Psoas muscle (tissue), 8 donors: ENCODE data around the gene MYMX. TPM values are rescaled to one million over a fixed set of nuclear protein-coding genes. Genes with fewer than 3 reads are reported as not detected.

Experiments used
- ATAC-seq, 4 donors: fragments of 200-7000 bp; cut with Tn5 transposase; one replicate each; pipeline ENCODE4 v1.9.1; 2020; ENCODE audit warnings: moderate library complexity in 3 of 4, mild to moderate bottlenecking in 2 of 4
- DNase-seq, 2 donors: peaks; one replicate each; pipeline ENCODE4 v3.0.0-alpha.2; 2020
- H3K27ac ChIP-seq: fragments of 200-600 bp; one replicate; pipeline ENCODE4 v1.8.0; 2022
- H3K27me3 ChIP-seq, 3 donors: fragments of 200-600 bp in 1 of 3; one replicate each; pipeline versions ENCODE4 v1.6.1 to v1.8.0; 2013 to 2022; ENCODE audit warnings: low read length in 2 of 3, mild to moderate bottlenecking in 2 of 3, moderate library complexity in 1 of 3; ENCODE audit not compliant: insufficient read depth in 3 of 3
- H3K36me3 ChIP-seq, 2 donors: fragments of 200-600 bp in 1 of 2; one replicate each; pipeline versions ENCODE4 v1.6.1 to v1.8.0; 2013 to 2022; ENCODE audit warnings: low read depth in 1 of 2, mild to moderate bottlenecking in 1 of 2, moderate library complexity in 1 of 2; ENCODE audit not compliant: insufficient read depth in 1 of 2
- H3K4me1 ChIP-seq: fragments of 200-600 bp; one replicate; pipeline ENCODE4 v1.8.0; 2022
- H3K4me3 ChIP-seq: fragments of 200-600 bp; one replicate; pipeline ENCODE4 v1.8.0; 2022; ENCODE audit warnings: mild to moderate bottlenecking
- H3K9me3 ChIP-seq: fragments of 200-600 bp; one replicate; pipeline ENCODE4 v1.8.0; 2022
- WGBS, 3 donors: extraction: QIAGEN DNeasy Blood & Tissue Kit; methylation state at CpG; one replicate each; pipeline versions ENCODE4 v1.1.6 to v1.1.7; 2013; 5-methylcytosine and 5-hydroxymethylcytosine counted together
- intact Hi-C, 2 donors: fragments of 100-400 bp; cut with DNase I; formaldehyde crosslinking; loops; one replicate each; pipeline versions ENCODE4 v1.11.0 to v1.14.2; 2022
- polyA plus RNA-seq, 3 donors: library from polyadenylated mRNA; stranded (reverse); fragments of 200-250 nt; gene quantifications; one replicate each; pipeline ENCODE4 v1.2.3, GENCODE V29; 2013
- total RNA-seq, 4 donors: library from RNA; stranded (reverse); fragmentation: NEBNext Ultra II Directional in 2 of 4; extraction: Animal tissue kit (Norgen Biotek cat#: 25700) in 2 of 4; gene quantifications; one replicate each; pipeline versions ENCODE4 v1.2.1 to v1.2.4, GENCODE V29; 2021 to 2023
- TF ChIP-seq, protein P1 (sequence below): fragments of 200-600 bp; IDR thresholded peaks from one replicate; pipeline ENCODE4 v1.8.0; 2022; ENCODE audit warnings: antibody characterized with exemption
- donor health status: healthy with polysubstance abuse.
- donor health status: DM: no; HTN: no; CAD: no; lungs with moderate emphysema.
- donor health status: Bipolar disorder and iron deficiency.
- donor health status: healthy.
- donor health status: DM: yes; HTN: yes; CAD: no.
- donor health status: DM: no; HTN: no; CAD: no.
- donor health status: DM: no; HTN: no; CAD: no.
- donor health status: DM: yes; HTN: yes; CAD: no.

MYMX gene
- total and polyA plus RNA-seq, 7 donors = 0.09 to 0.61 (median 0.36) TPM; not detected in 2

DNA sequence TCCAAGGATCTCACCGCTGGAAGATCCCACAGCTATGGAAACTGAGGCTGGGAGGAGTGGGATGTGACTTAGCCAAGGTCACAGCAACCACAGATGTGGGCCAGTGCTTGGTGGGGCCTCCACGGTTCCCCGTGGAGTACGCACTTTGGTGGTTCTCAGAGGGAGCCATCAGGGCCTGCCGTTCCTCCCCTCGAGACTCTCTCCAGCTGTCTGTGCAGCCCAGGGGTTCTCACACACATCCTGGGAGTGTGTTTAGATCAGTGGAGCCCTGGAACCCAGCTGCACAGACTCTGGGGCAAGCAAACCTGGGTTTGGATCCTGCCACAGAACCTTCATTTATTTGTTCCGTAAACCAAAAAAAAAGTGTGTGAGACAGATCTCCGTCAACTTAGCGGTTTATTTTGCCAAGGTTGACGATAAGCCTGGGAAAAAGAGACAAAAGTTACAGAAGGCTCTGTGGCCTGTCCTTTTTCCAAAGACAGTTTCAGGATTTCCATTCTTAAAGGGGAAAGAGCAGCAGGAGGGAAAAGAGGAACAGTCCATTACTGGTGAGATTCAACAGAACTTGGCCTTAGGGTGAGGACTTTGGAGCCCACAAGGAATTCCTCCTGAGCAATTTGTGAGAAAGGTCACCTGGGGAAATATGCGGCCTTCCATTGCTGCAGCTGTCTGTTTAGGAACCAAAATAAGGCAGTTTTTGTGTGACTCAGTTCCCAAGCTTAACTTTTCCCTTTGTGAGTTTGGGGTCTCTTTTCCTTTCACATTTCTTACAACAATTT, 13.6 kb upstream of the MYMX start:
- Histone ChIP-seq H3K36me3 (no peaks in the 10 kb centered on the region), H3K4me1 (peaks cover 3% of the 10 kb centered on the region), H3K4me3 (no peak overlapping the region), H3K27me3 (no peaks in the 10 kb centered on the region), H3K27ac (peak overlapping the region; percentile 53), H3K9me3 (no peaks in the 10 kb centered on the region)
- TF ChIP-seq, protein P1, sequence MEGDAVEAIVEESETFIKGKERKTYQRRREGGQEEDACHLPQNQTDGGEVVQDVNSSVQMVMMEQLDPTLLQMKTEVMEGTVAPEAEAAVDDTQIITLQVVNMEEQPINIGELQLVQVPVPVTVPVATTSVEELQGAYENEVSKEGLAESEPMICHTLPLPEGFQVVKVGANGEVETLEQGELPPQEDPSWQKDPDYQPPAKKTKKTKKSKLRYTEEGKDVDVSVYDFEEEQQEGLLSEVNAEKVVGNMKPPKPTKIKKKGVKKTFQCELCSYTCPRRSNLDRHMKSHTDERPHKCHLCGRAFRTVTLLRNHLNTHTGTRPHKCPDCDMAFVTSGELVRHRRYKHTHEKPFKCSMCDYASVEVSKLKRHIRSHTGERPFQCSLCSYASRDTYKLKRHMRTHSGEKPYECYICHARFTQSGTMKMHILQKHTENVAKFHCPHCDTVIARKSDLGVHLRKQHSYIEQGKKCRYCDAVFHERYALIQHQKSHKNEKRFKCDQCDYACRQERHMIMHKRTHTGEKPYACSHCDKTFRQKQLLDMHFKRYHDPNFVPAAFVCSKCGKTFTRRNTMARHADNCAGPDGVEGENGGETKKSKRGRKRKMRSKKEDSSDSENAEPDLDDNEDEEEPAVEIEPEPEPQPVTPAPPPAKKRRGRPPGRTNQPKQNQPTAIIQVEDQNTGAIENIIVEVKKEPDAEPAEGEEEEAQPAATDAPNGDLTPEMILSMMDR = no peak
- ATAC-seq (no peak), DNase-seq (no peak)
- 57 to 63% (median 61%) methylated on average over 11 of the region's 11 CpGs for WGBS, 3 donors
- intact Hi-C loops = no loop called here

- H3K27ac ChIP-seq = no peak overlapping the region
- ATAC-seq = no peak
- TF ChIP-seq, protein P1 = no peak
- no peak overlapping the region for H3K4me3 ChIP-seq
- H3K4me1 ChIP-seq = peaks cover 3% of the 10 kb centered on the region
- H3K27me3 ChIP-seq = no peaks in the 10 kb centered on the region
- no peaks in the 10 kb centered on the region for H3K9me3 ChIP-seq
- H3K36me3 ChIP-seq = no peaks in the 10 kb centered on the region
- 94 to 96% (median 95%) methylated on average over 6 of the region's 6 CpGs for WGBS, 3 donors
- intact Hi-C loops = no loop called here
- DNase-seq = no peak
Observed at GRCh38 chr6:44203955-44204354, 12.8 kb upstream of the MYMX start.

DNA sequence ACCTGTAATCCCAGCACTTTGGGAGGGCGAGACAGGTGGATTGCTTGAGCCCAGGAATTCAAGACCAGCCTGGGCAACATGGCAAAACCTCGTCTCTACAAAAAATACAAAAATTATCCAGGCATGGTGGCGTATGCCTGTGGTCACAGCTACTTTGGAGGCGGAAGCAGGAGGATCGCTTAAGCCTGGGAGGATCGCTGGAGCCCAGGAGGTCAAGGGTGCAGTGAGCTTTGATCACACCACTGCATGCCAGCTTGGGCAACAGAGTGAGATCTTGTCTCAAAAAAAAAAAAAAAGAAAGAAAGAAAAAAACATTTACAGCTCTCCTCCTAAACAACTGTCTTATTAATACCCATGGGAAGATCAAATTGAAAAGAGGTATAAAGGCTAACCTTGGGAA, 8.8 kb upstream of the MYMX start:
- Histone ChIP-seq H3K27me3 (no peaks in the 10 kb centered on the region), H3K4me3 (no peak overlapping the region), H3K27ac (no peak overlapping the region), H3K9me3 (no peaks in the 10 kb centered on the region), H3K4me1 (peaks cover 3% of the 10 kb centered on the region), H3K36me3 (no peaks in the 10 kb centered on the region)
- intact Hi-C loops = no loop called here
- TF ChIP-seq, protein P1 = no peak
- DNase-seq (no peak), ATAC-seq (no peak)
- 88 to 98% (median 91%) methylated on average over 6 of the region's 6 CpGs for WGBS, 3 donors

GRCh38 chr6:44211284-44211683, 5.4 kb upstream of the MYMX start:
- DNase-seq = no peak
- H3K36me3 ChIP-seq = no peaks in the 10 kb centered on the region
- no peaks in the 10 kb centered on the region for H3K9me3 ChIP-seq
- H3K4me1 ChIP-seq = peaks cover 5% of the 10 kb centered on the region
- H3K4me3 ChIP-seq = no peak overlapping the region
- no peaks in the 10 kb centered on the region for H3K27me3 ChIP-seq
- intact Hi-C loops = no loop called here
- no peak overlapping the region for H3K27ac ChIP-seq
- TF ChIP-seq, protein P1 = no peak
- WGBS, 3 donors = 91 to 92% (median 92%) methylated on average over 3 of the region's 3 CpGs
- ATAC-seq = no peak

- Histone ChIP-seq H3K36me3 (no peaks in the 10 kb centered on the region), H3K9me3 (no peaks in the 10 kb centered on the region), H3K4me3 (no peak overlapping the region), H3K27me3 (no peaks in the 10 kb centered on the region), H3K27ac (no peak overlapping the region), H3K4me1 (peaks cover 29% of the 10 kb centered on the region)
- ATAC-seq = no peak
- WGBS, 3 donors = 94 to 95% (median 95%) methylated on average over 6 of the region's 6 CpGs
- intact Hi-C loops = no loop called here
- DNase-seq = no peak
- TF ChIP-seq, protein P1 = no peak
Observed at GRCh38 chr6:44214307-44214706, 2.4 kb upstream of the MYMX start.
